SH-SY5Y (cell line): ENCODE measurements around the gene ADRA1B.

Source experiments
- GATA2 ChIP-seq: IDR thresholded peaks from 2 replicates; pipeline ENCODE4 v1.6.1; 2011; ENCODE audit warnings: mild to moderate bottlenecking, low read depth, low read length
- GATA3 ChIP-seq: IDR thresholded peaks from 2 replicates; pipeline ENCODE4 v1.6.1; 2011; ENCODE audit warnings: low read depth, mild to moderate bottlenecking, low read length, moderate library complexity

Gene ADRA1B

GRCh38 chr5:159915904-159916840 is at the start of gene ADRA1B:
Gene ADRA1B, plus strand, starts transcription at chr5:159916482. Its CDS starts 424 bp downstream, at chr5:159916906.
- no peak for TF ChIP-seq GATA2
- no peak for TF ChIP-seq GATA3

DNA sequence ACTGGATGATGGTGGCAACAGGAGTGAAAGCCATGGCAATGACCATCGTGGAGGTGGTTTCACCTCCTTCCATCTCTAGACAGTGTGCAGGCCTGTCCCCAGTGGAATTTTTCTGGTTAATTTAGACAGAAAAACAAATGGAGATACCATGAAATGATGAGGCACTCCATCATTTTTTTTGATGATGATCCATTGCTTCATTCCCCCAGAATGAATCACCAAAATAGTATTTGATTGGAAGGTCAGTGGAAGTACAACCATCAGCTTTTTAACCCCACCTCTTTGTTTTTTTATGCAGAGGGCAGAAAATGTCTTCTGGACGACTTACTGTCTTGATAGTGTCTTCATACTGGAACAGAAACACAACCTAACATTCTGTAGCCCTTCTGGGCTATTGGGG is 42.6 kb upstream of the ADRA1B start:
- TF ChIP-seq GATA3, result no peak
- TF ChIP-seq GATA2, result no peak

GRCh38 chr5:159874263-159874662 is 42.0 kb upstream of the ADRA1B start:
- TF ChIP-seq GATA2 (no peak), GATA3 (no peak)

GRCh38 chr5:159877016-159877415 is 39.3 kb upstream of the ADRA1B start:
- TF ChIP-seq GATA2 (no peak), GATA3 (no peak)

GRCh38 chr5:159877894-159878448 is 38.3 kb upstream of the ADRA1B start:
- TF ChIP-seq GATA3, result no peak
- TF ChIP-seq GATA2, result no peak

DNA sequence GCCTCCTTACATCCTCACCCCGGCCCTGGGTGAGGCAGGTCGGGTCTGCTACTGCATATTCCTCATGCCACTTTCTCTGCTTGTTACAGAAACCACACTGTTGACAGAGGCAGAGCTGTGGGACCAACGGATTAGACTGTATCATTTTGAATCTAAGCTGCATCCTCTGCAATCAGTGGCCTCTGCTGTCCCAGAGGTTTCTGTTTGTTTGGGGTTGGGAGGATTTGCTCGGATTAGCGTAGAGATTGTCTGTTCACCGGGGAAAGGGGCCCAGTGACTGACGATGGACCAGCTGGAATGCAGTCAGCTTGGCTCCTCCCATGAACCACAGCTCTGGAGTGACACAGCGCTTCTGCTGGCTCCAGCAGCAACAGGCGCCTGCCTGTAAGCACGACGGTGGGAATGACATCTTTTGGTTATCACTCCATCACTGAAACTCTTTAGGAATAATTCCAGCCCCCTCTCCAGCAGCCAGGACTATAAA is 37.3 kb upstream of the ADRA1B start:
- TF ChIP-seq GATA2 (no peak), GATA3 (no peak)

- TF ChIP-seq GATA3, result no peak
- TF ChIP-seq GATA2, result no peak
Measured at GRCh38 chr5:159880676-159881075, 35.6 kb upstream of the ADRA1B start.

- TF ChIP-seq GATA3 (no peak), GATA2 (no peak)
Measured at GRCh38 chr5:159881967-159882366, 34.3 kb upstream of the ADRA1B start.

DNA sequence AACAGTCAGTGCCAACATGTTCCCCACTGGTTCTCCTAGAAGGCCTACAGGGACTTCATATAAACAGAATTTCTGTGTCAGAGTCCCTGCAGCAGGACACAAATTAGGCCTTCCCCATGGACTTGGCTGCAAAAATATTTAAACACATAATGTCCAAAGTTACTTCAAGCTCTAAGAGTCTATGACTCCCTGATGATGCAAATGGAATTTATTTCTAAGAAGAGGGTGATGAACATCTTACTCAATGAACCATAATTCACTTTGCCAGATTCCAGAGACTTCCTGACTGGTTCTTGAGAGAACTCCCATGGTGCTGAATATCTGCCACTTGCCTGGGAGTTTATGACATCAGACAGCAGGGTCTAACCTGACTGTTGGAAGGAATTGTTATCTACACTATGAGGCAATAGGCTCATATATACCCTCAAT is 32.7 kb upstream of the ADRA1B start:
- TF ChIP-seq GATA3, result no peak
- no peak for TF ChIP-seq GATA2

DNA sequence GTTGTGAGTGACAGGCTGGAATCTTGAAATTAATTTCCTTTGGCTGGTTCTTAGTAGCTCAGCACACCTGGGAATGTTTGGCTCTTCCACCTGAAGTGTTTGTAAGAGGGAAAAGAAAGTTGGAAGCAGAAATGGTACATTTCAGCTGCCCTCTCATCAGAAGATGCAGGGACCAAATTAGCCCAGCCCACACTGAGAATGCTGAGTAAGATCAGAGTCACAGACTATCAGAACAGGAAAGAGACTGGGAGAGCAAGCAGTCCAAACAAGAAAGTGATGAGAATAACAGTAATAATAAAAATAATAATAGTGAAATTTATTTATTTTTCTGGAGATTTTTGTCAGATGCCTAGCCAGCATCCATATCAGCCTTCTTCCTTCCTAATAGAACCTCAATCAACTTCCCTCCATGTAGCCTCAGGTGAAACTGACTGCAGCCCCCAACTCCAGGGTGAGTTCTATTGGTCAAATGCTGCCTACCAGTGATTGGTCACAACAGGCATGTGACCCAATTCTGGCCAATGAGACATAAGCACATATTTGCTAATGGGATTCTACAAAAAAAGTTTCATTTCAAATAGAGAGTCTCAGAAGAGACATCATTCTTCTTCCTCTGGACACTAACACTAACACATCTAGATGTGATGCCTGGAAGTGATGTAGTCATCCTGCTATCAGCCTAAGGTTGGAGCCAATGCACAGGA is 31.2 kb upstream of the ADRA1B start:
- TF ChIP-seq GATA3 (no peak), GATA2 (no peak)

DNA sequence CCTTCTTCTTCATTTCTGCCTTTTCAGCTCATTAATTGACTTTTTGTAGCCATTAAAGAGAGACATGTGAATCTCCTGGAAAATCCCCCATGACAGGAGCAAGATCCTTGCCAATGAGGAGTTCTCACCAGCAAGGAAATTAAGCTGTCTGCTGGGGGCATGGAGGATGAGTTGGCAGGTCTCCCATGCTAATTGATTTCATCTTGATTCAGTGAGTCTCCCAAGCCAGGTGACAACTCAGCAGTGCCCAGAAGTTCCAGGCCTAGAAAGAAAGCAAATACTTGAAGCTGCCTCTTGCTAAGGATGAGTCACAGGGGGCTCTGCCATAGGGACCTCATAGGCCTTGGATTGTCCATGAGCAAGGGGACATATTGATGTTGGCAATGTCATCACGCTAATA is 30.0 kb upstream of the ADRA1B start:
- TF ChIP-seq GATA3, result no peak
- no peak for TF ChIP-seq GATA2

DNA sequence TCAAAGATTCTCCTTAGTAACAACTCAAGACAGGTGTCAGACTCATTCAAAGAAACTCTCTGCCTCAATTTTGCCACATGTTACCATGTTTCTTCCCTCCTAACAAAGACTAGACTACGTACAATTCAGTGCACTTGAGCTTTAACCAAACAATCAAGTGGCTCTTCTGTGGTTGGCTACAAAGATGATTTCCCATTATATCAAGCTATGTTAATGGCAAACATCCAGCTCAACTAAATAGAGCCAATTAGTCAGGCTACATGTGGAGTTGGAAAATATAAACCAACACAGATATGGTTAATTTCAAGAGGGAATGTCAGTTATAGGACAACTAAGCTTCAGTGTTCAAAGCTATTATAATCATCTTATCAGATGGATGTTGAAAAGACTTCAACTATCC is 29.2 kb upstream of the ADRA1B start:
- TF ChIP-seq GATA2, result no peak
- no peak for TF ChIP-seq GATA3

DNA sequence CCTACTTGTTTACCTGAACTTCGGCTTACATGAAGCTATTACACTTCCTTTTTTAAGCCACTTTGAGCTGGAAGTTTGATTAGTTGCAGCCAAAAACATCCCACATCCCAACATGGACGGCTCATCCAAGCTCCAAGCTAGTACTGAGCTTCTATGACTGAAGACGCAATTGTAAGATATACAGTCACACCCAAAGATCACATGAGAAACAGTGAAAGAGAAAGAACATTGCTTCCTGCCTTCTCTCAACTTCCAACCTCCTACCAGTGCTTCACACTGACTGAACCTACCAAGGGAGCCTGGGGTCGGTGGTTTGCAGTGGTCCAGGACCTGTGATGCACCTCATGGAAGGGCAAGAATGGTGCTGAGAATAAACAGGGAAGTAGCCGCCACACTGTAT is 27.4 kb upstream of the ADRA1B start:
- no peak for TF ChIP-seq GATA2
- no peak for TF ChIP-seq GATA3

GRCh38 chr5:159890141-159890540 is 26.1 kb upstream of the ADRA1B start:
- TF ChIP-seq GATA2 (no peak), GATA3 (no peak)
